Liver (tissue), 9 donors: ENCODE data around the gene KIAA0586. TPM values are rescaled to one million over a fixed set of nuclear protein-coding genes. Genes with fewer than 3 reads are reported as not detected.
"Not testable (repeated sequence)": the region's sequence is repeated elsewhere in the genome, so short reads cannot be mapped to it uniquely, and the experiment has no call there.

Source experiments
- DNase-seq: peaks from one replicate; pipeline ENCODE4 v3.0.0-alpha.2; 2017; ENCODE audit warnings: low spot score
- H3K27ac ChIP-seq, 2 donors: one replicate each; pipeline ENCODE4 v1.7.0; 2013; ENCODE audit warnings: inconsistent platforms in 2 of 2, low read length in 2 of 2, control low read depth in 1 of 2, low read depth in 1 of 2, mild to moderate bottlenecking in 1 of 2
- H3K27me3 ChIP-seq, 4 donors: one replicate each; pipeline versions ENCODE4 v1.6.1 to v1.7.0; 2013; ENCODE audit warnings: low read length in 3 of 4, inconsistent platforms in 1 of 4, mild to moderate bottlenecking in 1 of 4, moderate library complexity in 1 of 4; ENCODE audit not compliant: control insufficient read depth in 4 of 4, insufficient read depth in 4 of 4
- H3K36me3 ChIP-seq, 4 donors: one replicate each; pipeline versions ENCODE4 v1.6.1 to v1.7.0; 2013; ENCODE audit warnings: low read length in 3 of 4, mild to moderate bottlenecking in 3 of 4, low read depth in 1 of 4, moderate library complexity in 1 of 4; ENCODE audit not compliant: control insufficient read depth in 4 of 4, insufficient read depth in 3 of 4
- H3K4me1 ChIP-seq, 4 donors: one replicate each; pipeline versions ENCODE4 v1.6.1 to v1.7.0; 2013; ENCODE audit warnings: low read length in 3 of 4, mild to moderate bottlenecking in 3 of 4, moderate library complexity in 1 of 4; ENCODE audit not compliant: control insufficient read depth in 4 of 4, insufficient read depth in 4 of 4
- H3K4me3 ChIP-seq, 3 donors: one replicate each; pipeline versions ENCODE4 v1.6.1 to v1.7.0; 2013; ENCODE audit warnings: low read length in 3 of 3, control low read depth in 1 of 3, low read depth in 1 of 3, mild to moderate bottlenecking in 1 of 3
- H3K9ac ChIP-seq, 2 donors: one replicate each; pipeline ENCODE4 v1.7.0; 2013; ENCODE audit warnings: low read length in 2 of 2, mild to moderate bottlenecking in 2 of 2, moderate library complexity in 2 of 2, control low read depth in 1 of 2, low read depth in 1 of 2
- H3K9me3 ChIP-seq, 4 donors: one replicate each; pipeline versions ENCODE4 v1.6.1 to v1.7.0; 2013; ENCODE audit warnings: low read length in 3 of 4; ENCODE audit not compliant: control insufficient read depth in 4 of 4
- ATF3 ChIP-seq: IDR thresholded peaks from 2 replicates; pipeline ENCODE4 v1.6.1; 2016; ENCODE audit warnings: antibody characterized with exemption
- EGR1 ChIP-seq, 2 donors: IDR thresholded peaks; 2 replicates each; pipeline ENCODE4 v1.6.1; 2016 to 2018; ENCODE audit warnings: antibody characterized with exemption in 2 of 2, low read depth in 2 of 2
- FOXA1 ChIP-seq: IDR thresholded peaks from 2 replicates; pipeline ENCODE4 v1.6.1; 2016; ENCODE audit warnings: antibody characterized with exemption
- FOXA2 ChIP-seq: IDR thresholded peaks from 2 replicates; pipeline ENCODE4 v1.6.1; 2016; ENCODE audit warnings: antibody characterized with exemption
- GABPA ChIP-seq, 2 donors: IDR thresholded peaks in 1 of 2; conservative IDR thresholded peaks in 1 of 2; 2 replicates each; pipeline ENCODE4 v1.6.1; 2016; ENCODE audit warnings: antibody characterized with exemption in 2 of 2, mild to moderate bottlenecking in 1 of 2, moderate library complexity in 1 of 2
- HNF4A ChIP-seq, 2 donors: conservative IDR thresholded peaks; 2 replicates each; pipeline ENCODE4 v1.6.1; 2016; ENCODE audit warnings: antibody characterized with exemption in 2 of 2, mild to moderate bottlenecking in 2 of 2
- JUND ChIP-seq, 2 donors: IDR thresholded peaks; 2 replicates each; pipeline ENCODE4 v1.6.1; 2016; ENCODE audit warnings: antibody characterized with exemption in 2 of 2
- RAD21 ChIP-seq, 2 donors: IDR thresholded peaks; 2 replicates each; pipeline ENCODE4 v1.6.1; 2016; ENCODE audit warnings: antibody characterized with exemption in 2 of 2, mild to moderate bottlenecking in 2 of 2
- REST ChIP-seq: IDR thresholded peaks from 2 replicates; pipeline ENCODE4 v1.6.1; 2016; ENCODE audit warnings: antibody characterized with exemption, mild to moderate bottlenecking
- RXRA ChIP-seq, 2 donors: IDR thresholded peaks; 2 replicates each; pipeline ENCODE4 v1.6.1; 2017 to 2018; ENCODE audit warnings: antibody characterized with exemption in 2 of 2, mild to moderate bottlenecking in 1 of 2
- TAF1 ChIP-seq: conservative IDR thresholded peaks from 2 replicates; pipeline ENCODE4 v1.6.1; 2016; ENCODE audit warnings: antibody characterized with exemption, mild to moderate bottlenecking
- ZBTB33 ChIP-seq: IDR thresholded peaks from 2 replicates; pipeline ENCODE4 v1.6.1; 2016; ENCODE audit warnings: antibody characterized with exemption
- WGBS: extraction: QIAGEN DNeasy Blood & Tissue Kit; methylation state at CpG from one replicate; pipeline ENCODE4 v1.1.7; 2013; 5-methylcytosine and 5-hydroxymethylcytosine counted together
- polyA plus RNA-seq, 2 donors: library from polyadenylated mRNA; stranded (reverse) in 1 of 2; unstranded in 1 of 2; fragments of 200-250 nt in 1 of 2; fragments of >200 nt in 1 of 2; fragmentation: Nextera tagmentation in 1 of 2; extraction: Ambion mirVana in 1 of 2; gene quantifications; one replicate each; pipeline versions ENCODE4 v1.2.1 to v1.2.3, GENCODE V29; 2013 to 2015
- total RNA-seq, 2 donors: library from RNA; depleted of rRNA; stranded (reverse); fragments of >200 nt; gene quantifications; one replicate each; pipeline ENCODE4 v1.2.3, GENCODE V29; 2014
- donor health status: healthy.
- donor health status: healthy.
- donor health status: healthy.
- donor health status: healthy.
- donor health status: healthy.

KIAA0586 gene
- total and polyA plus RNA-seq, 4 donors: 3.6 to 18.2 (median 7.8) TPM

- no peak for TF ChIP-seq REST
- no peak for TF ChIP-seq EGR1 (IDR thresholded peaks at IDR 0.05; ENCODE audit: low read depth in 2 of 2)
- TF ChIP-seq RXRA (IDR thresholded peaks at IDR 0.05): no peak
- TF ChIP-seq RAD21 (IDR thresholded peaks at IDR 0.05): no peak
- TF ChIP-seq ATF3: no peak
- TF ChIP-seq GABPA (IDR thresholded peaks at IDR 0.05 in 1 of 2, conservative IDR thresholded peaks at IDR 0.05 in 1 of 2): no peak
These were observed 48.8 kb downstream of the KIAA0586 start (continued) for GRCh38 chr14:58476320-58476719.

DNA sequence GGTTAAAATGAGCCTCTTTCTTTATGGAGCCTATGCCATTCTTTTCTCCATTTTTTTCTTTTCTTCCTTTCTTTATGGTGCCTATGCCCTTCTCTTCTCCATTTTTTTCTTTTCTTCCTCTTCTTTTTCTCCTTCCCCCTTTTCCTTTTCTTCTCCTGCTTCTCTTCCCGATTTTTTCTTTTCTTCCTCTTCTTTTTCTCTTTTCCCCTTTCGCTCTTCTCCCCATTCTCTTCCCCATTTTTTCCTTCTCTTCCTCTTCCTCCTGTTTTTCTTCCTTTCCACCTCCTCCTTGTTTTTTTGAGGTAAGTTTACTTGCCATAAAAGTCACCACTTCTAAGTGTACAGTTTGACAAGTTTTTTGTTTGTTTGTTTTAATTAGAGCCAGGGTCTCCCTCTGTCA lies 50.1 kb downstream of the KIAA0586 start:
- H3K36me3 ChIP-seq: peaks cover 3 to 16% (median 6%) of the 10 kb centered on the region in 4 donors
- H3K27ac ChIP-seq: no peak overlapping the region
- 92% methylated on average over 2 of the region's 2 CpGs for WGBS

GRCh38 chr14:58478329-58478728 lies 50.8 kb downstream of the KIAA0586 start:
- peaks cover 3 to 20% (median 8%) of the 10 kb centered on the region in 4 donors for H3K36me3 ChIP-seq
- H3K9ac ChIP-seq, H3K4me1 ChIP-seq, H3K9me3 ChIP-seq, H3K4me3 ChIP-seq, H3K27ac ChIP-seq, DNase-seq, H3K27me3 ChIP-seq: not testable (repeated sequence)
- over 99% methylated on average over 5 of the region's 5 CpGs for whole genome bisulfite sequencing

More for the DNA sequence above, 50.1 kb downstream of the KIAA0586 start:
- no peak overlapping the region for H3K9ac ChIP-seq
- TF ChIP-seq FOXA1 (no peak), HNF4A (conservative IDR thresholded peaks at IDR 0.05) (no peak), JUND (IDR thresholded peaks at IDR 0.05) (no peak), ATF3 (no peak), FOXA2 (no peak), ZBTB33 (no peak), RXRA (IDR thresholded peaks at IDR 0.05) (no peak), TAF1 (no peak)
- H3K9me3 ChIP-seq: no peaks in the 10 kb centered on the region
- no peaks in the 10 kb centered on the region for H3K4me1 ChIP-seq
- H3K4me3 ChIP-seq: no peak overlapping the region
- H3K27me3 ChIP-seq: no peaks in the 10 kb centered on the region
- DNase-seq: no peak
